Measurements from ENCODE around the gene ITGB6.

Gene ITGB6

GRCh38 chr2:160085662-160086061 lies 114.4 kb downstream of the ITGB6 start:
- no peak for DNase-seq

- DNase-seq: no peak
Measured at GRCh38 chr2:160077912-160078810, 121.9 kb downstream of the ITGB6 start.

DNA sequence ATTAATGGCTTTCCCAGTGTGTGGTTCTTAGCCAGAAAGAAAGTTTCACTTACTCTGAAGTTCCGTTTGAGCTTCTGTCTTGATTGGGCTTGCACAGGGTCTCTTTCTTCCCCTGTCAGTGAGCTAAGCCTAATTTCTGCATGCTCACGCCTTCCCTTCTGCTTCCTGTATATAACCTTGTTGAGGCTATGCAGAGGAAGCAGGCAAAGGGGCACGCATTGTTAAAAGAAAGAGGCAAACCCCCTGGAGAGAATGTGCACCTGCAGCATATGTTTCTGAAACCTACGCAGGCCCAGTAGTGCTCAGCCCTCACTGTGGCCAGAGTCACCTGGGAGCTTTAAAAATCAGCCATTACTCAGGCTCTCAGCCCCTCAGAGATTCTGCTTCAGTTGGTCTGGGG lies 123.2 kb downstream of the ITGB6 start:
- DNase-seq: no peak

GRCh38 chr2:160076241-160076640 lies 123.8 kb downstream of the ITGB6 start:
- no peak for DNase-seq

DNA sequence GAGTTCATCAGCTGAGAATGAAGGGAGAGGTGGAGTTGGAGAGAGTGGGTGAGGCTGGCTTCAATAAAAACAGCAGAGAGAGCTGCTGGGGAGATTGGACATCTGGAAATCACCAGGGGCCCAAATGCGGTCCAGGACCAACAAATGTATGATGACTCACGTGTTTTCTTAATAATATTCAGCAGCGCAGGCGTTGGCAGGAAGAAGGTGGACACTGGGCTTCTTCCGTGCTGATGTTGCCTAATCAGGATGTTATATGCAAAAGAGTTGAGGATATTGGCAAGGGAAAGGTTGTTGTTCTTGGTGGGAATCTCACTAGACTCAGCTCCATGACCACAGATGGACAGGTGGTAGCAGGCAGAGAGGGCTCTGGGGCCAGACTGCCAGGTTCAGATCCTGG lies 124.9 kb downstream of the ITGB6 start:
- no peak for DNase-seq

- no peak for DNase-seq
Measured at GRCh38 chr2:160073284-160073888, 126.7 kb downstream of the ITGB6 start.

DNA sequence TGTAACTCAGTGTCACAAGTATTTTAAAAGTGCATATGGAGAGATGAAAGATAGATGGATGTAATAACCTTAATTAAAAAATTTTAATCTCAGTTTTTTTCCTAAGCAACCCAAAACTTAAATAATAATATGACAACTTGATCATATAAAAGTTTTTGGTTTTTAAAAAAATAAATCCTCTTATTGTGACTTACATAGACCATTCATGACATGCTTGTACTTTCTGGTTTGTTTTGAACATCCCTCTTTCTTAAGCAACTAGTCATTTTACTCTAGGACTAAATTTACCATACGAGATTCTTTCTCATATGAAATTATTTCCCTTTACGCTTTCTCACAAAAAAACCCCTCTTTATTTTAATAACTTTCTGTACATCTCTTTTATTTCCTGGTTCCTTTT lies 131.2 kb downstream of the ITGB6 start:
- DNase-seq: no peak

DNA sequence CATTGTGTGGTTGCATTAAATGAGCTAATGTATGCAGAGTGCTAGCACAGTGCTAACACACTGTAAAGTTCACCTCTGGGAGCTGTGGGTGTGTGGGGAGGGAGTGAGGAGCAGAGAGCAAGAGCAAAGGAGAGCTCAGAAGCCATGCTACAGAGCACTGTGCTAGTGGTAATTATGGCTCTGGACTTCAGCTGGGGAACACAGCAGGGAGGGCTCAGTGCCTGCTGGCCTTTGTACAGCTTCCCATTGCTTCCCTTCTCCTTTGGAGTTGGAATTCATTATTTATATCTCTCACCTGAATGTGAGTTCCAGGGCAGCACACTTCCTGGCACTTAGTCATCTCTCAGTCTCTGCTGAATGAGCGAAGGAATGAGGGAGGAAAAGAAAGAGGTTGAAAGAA lies 135.2 kb downstream of the ITGB6 start:
- DNase-seq: no peak

GRCh38 chr2:160063879-160064612 lies 136.0 kb downstream of the ITGB6 start:
- DNase-seq: no peak

DNA sequence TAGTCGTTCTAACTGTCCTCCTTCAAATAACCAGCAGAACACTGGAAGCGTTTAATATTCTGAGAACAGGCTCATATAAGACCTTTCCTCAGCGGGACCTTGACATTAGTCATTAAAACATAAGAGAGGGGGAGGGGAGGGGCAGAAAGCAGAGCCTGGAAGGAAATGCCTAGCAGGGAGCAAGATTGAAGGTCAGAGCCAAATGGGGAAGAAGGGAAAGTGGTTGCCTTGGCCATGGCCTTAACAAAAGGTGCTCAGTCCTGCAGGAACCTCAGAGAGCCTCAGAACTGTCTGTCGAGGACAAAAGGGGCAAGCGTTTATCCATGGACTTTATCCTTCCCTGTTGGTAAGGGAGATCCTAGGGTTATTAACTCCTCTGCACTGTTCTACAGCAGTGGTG lies 136.8 kb downstream of the ITGB6 start:
- DNase-seq: no peak

- DNase-seq: no peak
Measured at GRCh38 chr2:160062292-160063005, 137.6 kb downstream of the ITGB6 start, which contains the start of gene PLA2R1. PLA2R1 (minus strand) TSS chr2:160062615; CDS start chr2:160062403, 212 bp downstream.

DNA sequence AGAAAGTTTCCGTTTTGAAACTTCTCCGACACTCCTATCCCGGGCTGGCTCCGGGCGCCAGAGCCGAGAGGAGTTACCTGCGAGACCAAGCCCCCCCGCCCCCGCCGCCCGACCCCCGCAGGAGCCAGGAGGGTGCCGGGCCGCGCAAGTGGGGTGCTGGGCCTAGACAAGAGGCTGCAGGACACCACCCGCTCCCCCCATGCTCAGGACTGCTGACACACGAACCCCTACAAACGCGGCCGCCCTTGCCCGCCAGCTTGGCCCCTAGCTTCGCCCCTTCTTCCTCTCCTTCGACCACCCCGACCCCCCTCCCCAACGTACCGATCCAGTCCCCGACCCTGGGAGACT lies 138.2 kb downstream of the ITGB6 start:
- DNase-seq: no peak

DNA sequence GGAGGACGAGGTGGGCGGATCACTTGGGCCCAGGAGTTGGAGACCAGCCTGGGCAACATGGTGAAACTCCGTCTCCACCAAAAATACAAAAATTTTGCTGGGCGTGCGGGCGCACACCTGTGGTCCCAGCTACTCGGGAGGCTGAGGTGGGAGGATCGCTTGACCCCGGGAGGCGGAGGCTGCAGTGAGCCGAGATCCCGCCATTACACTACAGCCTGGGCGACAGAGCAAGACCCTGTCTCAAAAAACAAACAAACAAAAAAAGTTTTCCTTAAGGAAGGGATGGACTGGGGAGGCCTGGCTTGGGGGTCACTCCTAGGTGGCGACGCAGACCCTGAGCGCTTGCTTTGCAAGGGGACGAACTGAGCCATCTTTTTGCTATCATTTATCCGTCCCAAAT lies 138.5 kb downstream of the ITGB6 start:
- DNase-seq: no peak

DNA sequence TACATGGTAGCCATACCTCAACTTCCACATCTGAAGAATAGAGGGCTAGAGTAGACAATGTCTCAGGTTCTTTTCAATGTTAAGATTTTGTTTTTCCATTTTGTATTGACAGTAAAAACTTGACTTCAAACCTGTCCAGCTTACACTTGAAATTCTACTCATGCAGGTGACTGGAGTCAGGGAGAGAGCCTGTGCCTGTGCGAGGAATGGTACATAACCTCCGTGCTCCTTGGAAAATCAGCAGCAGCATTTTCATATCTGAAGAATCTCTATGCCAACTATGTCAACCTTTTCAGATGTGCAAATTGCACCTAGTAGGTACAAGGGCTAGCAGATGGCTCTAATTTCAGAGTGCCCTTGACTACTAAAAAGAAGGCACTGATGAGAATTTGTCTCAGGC lies 139.8 kb downstream of the ITGB6 start:
- no peak for DNase-seq

DNA sequence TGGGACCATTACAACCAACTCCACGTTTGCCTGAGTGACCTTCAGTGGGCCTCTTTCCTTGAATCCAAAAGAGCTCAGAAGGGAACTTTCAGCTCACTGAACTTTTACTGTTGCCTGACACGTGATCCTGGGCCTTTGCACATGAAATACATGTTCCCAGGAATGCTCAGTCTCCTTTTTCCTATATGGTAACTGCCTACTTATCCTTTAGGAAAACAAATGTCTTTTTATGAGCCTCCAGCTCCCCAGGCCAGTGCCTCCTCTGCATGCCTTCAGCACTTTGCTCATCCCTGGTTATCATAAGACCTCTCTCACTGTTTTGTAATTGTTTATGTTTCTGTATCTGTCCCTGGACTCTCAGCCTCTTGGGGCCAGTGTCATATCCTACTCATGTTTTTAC lies 142.7 kb downstream of the ITGB6 start:
- DNase-seq: no peak

GRCh38 chr2:160055726-160056108 lies 144.4 kb downstream of the ITGB6 start:
- DNase-seq: no peak

DNA sequence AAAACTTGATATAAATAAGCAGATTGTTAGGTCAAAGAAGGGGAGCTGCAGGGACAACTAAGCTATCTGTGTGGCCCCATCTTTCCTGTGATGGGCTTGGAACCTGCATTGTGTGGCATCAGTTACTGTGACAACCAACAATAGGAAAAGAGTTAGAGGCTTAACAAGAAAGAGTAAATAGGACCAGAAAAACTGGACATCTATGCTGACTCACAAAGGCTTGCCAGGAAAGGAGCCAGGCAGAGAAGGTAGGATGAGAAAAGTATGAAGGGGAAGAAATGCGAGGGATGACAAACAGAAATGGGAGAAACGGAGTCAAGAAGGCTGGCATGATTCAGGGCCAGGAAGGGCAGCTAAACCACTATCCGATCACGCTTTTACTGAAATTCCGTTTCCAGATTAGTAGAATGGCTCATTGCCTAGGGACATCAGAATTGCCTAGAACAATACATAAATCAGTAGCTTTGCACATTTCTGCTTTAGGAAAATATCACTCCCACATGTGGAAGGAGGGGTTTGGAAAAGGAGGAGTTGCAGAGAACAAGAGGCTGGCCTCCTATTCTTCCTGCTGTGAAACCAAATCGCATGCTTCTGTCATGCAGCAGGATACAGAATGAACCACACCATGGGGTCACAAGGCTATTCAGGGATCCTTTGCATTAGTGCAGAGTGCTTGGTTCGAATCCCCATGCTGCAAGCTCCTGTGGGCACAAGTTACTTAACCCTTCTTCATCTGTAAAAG lies 144.9 kb downstream of the ITGB6 start:
- DNase-seq: no peak

GRCh38 chr2:160053946-160054345 lies 146.1 kb downstream of the ITGB6 start:
- DNase-seq: no peak

DNA sequence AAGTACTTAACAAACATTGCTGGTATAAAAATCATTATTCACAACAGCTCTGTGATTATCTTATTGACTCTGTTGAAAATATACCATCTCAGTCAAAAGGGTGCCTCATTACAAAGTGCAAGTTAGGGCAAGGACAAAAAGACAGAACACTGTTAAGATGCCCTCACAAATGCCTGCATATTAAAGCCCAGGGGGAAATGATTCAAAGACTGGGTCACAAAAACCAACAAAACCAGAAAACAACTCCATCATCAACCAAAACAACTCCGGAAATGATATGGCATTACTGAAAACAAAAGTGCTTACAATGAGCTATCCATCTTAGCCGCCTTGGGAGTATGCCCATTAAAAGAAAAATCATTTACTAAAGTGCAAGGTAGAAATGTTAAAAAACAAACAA lies 147.5 kb downstream of the ITGB6 start:
- no peak for DNase-seq

GRCh38 chr2:160051371-160051800 lies 148.7 kb downstream of the ITGB6 start:
- no peak for DNase-seq

DNA sequence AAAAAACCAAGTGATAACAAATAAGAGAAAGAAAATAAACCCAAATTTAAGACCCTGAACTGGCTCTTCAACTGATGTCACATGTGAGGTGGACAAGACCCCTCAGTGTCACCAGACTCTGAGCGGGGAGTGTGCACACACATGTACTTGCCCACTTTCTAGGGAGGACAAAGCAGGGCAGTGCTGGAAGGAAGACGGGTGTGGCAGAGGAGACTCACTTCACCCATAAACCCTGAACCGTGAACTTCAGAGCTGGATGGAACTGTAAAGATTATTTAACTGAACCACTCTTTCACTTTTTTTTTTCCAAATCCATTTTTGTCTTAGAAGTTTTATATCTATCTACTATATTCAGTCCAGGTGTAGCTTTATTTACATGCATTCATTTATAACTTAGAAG lies 149.9 kb downstream of the ITGB6 start:
- DNase-seq: no peak

Measured in NCI-H187 (cell line).